NCI-H2227 (cell line): ENCODE data around the gene PSPN.

Experiments used
- DNase-seq: peaks from one replicate; lab custom pipeline; 2025; ENCODE audit not compliant: unreplicated experiment; lab: John Stamatoyannopoulos, UW

PSPN gene

DNA sequence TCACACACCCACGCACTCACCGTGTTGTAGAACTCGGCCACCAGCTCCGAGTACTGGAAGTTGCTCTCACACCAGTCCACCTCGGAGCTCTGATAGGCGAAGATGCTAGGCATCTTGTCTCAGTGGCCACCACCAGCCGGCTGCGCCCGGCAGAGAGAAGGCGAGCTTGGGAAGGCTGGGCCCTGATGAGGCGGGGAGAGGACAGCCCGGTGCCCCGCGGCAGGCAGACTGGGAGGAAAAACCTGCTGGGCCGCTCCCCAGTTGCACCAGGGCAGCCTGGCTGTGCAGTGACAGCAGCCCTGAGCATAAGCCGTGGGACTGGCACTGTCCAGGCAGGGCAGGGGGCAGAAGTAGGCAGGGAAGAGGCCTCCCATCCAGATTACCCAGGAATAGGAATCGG is 42.3 kb downstream of the PSPN start, which contains the start of gene ACER1:
Gene ACER1 (minus strand): TSS at position 174 of the 400 bp plus-strand sequence. CDS start 61 bp downstream, at position 113.
- no peak for DNase-seq

DNA sequence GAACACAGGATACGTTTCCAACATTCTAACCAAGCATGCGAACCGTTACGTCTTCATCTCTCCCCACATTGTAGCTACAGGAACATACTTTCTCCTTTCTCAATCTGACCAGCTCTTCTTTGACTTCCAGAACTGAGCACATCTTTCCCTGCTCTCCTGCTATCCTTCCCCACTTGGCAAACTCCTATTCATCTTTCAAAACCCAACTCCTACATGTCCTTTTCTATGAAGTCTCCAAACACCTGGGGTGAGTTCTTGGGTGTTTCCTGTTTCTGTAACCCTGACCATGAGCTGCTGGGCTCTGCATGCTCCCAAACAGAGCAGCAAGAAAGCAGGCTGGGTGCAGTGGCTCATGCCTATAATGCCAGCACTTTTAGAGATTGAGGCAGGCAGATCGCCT is 48.9 kb downstream of the PSPN start:
- DNase-seq: no peak

DNA sequence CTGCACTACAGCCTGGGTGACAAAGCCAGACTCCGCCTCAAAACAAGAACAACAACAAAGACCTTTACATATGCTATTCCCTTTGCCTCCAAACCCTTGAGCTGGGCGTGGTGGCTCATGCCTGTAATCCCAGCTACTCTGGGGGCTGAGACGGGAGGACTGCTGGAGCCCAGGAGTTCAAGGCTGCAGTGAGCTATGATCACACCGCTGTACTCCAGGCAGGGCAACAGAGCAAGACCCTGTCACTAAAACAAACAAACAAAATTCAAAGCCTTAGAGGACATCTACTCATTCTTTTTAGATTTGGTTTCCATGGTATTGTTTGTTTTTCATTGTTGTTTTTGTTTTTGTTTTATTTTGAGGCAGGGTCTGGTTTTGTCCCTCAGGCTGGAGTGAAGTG is 50.1 kb downstream of the PSPN start:
- no peak for DNase-seq
